ENCODE measurements around the gene SPECC1L.

DNA sequence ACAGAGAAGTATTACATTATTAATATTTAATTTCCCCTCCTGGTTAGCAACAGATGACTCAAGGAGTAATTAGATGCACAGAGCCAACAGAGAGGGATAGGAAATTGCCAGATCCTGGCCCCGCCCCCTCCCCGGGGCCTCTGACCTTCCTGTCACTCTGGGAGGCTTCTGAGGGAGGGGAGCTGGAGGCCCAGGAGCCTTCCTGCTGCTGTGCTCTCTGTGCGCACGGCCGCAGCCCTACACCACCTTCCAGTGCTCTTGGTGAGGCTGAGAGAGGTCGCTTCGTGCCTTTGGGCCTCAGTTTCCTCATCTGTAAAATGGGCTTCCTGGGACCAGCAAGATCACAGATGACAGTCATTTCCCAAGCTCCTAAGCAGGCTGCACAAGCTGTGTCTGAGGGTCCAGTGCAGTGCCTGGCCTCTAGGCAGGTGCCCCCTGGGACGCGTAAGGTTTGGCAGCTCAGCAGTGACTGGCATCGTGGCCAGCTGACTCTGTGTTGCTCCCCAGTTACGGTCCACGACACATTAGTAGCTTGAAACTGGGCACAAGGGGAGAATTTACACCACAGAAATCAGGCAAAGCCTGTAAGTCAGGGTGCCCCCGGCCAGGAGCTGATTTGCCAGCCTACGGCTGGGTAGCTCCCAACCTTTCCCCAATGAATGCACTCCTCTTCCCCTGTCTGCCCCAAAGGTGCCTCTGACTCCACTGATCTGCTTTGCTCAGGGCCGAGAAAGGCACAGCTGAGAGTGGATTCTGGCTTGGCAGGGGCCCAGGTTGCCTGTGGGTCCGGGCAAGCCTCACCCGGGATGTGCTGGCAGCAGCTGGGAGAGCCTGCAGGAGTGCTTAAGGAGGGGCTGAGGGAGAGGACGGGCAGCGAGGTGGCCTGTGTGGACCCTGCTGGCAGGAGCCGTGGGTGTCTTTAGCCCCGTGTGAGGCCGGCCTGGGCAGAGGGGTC is 159.1 kb downstream of the SPECC1L start:
- TF ChIP-seq, protein P1, sequence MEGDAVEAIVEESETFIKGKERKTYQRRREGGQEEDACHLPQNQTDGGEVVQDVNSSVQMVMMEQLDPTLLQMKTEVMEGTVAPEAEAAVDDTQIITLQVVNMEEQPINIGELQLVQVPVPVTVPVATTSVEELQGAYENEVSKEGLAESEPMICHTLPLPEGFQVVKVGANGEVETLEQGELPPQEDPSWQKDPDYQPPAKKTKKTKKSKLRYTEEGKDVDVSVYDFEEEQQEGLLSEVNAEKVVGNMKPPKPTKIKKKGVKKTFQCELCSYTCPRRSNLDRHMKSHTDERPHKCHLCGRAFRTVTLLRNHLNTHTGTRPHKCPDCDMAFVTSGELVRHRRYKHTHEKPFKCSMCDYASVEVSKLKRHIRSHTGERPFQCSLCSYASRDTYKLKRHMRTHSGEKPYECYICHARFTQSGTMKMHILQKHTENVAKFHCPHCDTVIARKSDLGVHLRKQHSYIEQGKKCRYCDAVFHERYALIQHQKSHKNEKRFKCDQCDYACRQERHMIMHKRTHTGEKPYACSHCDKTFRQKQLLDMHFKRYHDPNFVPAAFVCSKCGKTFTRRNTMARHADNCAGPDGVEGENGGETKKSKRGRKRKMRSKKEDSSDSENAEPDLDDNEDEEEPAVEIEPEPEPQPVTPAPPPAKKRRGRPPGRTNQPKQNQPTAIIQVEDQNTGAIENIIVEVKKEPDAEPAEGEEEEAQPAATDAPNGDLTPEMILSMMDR (IDR thresholded peaks at IDR 0.05): no peak
- TF ChIP-seq POLR2A (IDR thresholded peaks at IDR 0.05): no peak

Data from uterus (tissue), 2 donors.